Breast epithelium (tissue), 4 donors: ENCODE results near the gene ZNF580. TPM values are rescaled to one million over a fixed set of nuclear protein-coding genes. Genes with fewer than 3 reads are reported as not detected.

Experiments
- DNase-seq, 2 donors: peaks; one replicate each; pipeline ENCODE4 v3.0.0-alpha.2; 2019; ENCODE audit warnings: low spot score in 2 of 2
- H3K27ac ChIP-seq, 2 donors: fragments of 200-600 bp; sonication (generic) in 1 of 2; one replicate each; pipeline ENCODE4 v1.5.1; 2016 to 2019; ENCODE audit warnings: mild to moderate bottlenecking in 1 of 2
- H3K27me3 ChIP-seq, 2 donors: fragments of 200-600 bp; sonication (generic) in 1 of 2; one replicate each; pipeline versions ENCODE4 v1.5.1 to v1.6.0; 2017 to 2019; ENCODE audit warnings: control low read depth in 1 of 2, mild to moderate bottlenecking in 1 of 2
- H3K36me3 ChIP-seq: fragments of 200-600 bp; one replicate; pipeline ENCODE4 v1.5.1; 2019
- H3K4me1 ChIP-seq, 2 donors: fragments of 200-600 bp; sonication (generic); one replicate each; pipeline ENCODE4 v1.5.1; 2016 to 2019; ENCODE audit warnings: control low read depth in 1 of 2
- H3K4me3 ChIP-seq, 3 donors: fragments of 200-600 bp; sonication (generic); 1 replicate in 2 of 3; 2 replicates in 1 of 3; pipeline ENCODE4 v1.5.1; 2016 to 2019; ENCODE audit warnings: mild to moderate bottlenecking in 3 of 3, moderate library complexity in 2 of 3
- H3K9me3 ChIP-seq, 2 donors: fragments of 200-600 bp; sonication (generic) in 1 of 2; one replicate each; pipeline ENCODE4 v1.5.1; 2016 to 2019; ENCODE audit warnings: control low read depth in 1 of 2
- CTCF ChIP-seq, 3 donors: fragments of 450-650 bp; IDR thresholded peaks; one replicate each; pipeline ENCODE4 v1.5.1; 2016 to 2017; ENCODE audit warnings: antibody characterized with exemption in 3 of 3, mild to moderate bottlenecking in 3 of 3, moderate library complexity in 3 of 3
- POLR2A ChIP-seq: fragments of 450-650 bp; IDR thresholded peaks from one replicate; pipeline ENCODE4 v1.6.1; 2016; ENCODE audit warnings: antibody characterized with exemption, mild to moderate bottlenecking, moderate library complexity
- POLR2AphosphoS5 ChIP-seq, 3 donors: sonication (generic); formaldehyde crosslinking; IDR thresholded peaks; one replicate each; pipeline ENCODE4 v1.6.1; 2017; ENCODE audit warnings: antibody characterized with exemption in 3 of 3
- intact Hi-C: fragments of 100-400 bp; cut with DNase I; formaldehyde crosslinking; loops from one replicate; pipeline ENCODE4 v1.15.1; 2023; ENCODE audit warnings: low total_unique reads
- total RNA-seq, 3 donors: library from RNA; depleted of rRNA; stranded (reverse); fragments of >200 nt; gene quantifications; one replicate each; pipeline ENCODE4 v1.1.0, GENCODE V29; 2016

Gene ZNF580
- total RNA-seq, 3 donors from 2014 or later, result 21.0 to 24.3 (median 22.4) TPM

GRCh38 chr19:55690109-55690768, 49.4 kb downstream of the ZNF580 start:
- peaks cover 7% of the 10 kb centered on the region for H3K36me3 ChIP-seq
- no peaks in the 10 kb centered on the region for H3K9me3 ChIP-seq
- intact Hi-C loops, result no loop called here
- H3K4me3 ChIP-seq, result no peak overlapping the region
- no peak for TF ChIP-seq CTCF (IDR thresholded peaks at IDR 0.05)
- no peak for TF ChIP-seq POLR2A
- TF ChIP-seq POLR2AphosphoS5 (IDR thresholded peaks at IDR 0.05), result no peak
- H3K4me1 ChIP-seq, result no peaks in the 10 kb centered on the region
- H3K27ac ChIP-seq, result no peak overlapping the region
- peak in 1 of 2 donors; percentile 49 for DNase-seq
- H3K27me3 ChIP-seq, result no peaks in the 10 kb centered on the region

GRCh38 chr19:55690769-55691545, 50.2 kb downstream of the ZNF580 start:
- no peaks in the 10 kb centered on the region for H3K27me3 ChIP-seq
- peaks cover 7% of the 10 kb centered on the region for H3K36me3 ChIP-seq
- no peak overlapping the region for H3K27ac ChIP-seq
- intact Hi-C loops, result no loop called here
- no peaks in the 10 kb centered on the region for H3K4me1 ChIP-seq
- DNase-seq, result peak in 1 of 2 donors; percentile 31
- no peak overlapping the region for H3K4me3 ChIP-seq
- H3K9me3 ChIP-seq, result no peaks in the 10 kb centered on the region
- TF ChIP-seq POLR2AphosphoS5 (IDR thresholded peaks at IDR 0.05), result no peak
- TF ChIP-seq CTCF (IDR thresholded peaks at IDR 0.05), result no peak
- TF ChIP-seq POLR2A, result no peak

GRCh38 chr19:55691561-55692481, 51.0 kb downstream of the ZNF580 start:
- H3K27ac ChIP-seq, result no peak overlapping the region
- H3K9me3 ChIP-seq, result no peaks in the 10 kb centered on the region
- intact Hi-C loops, result no loop called here
- no peaks in the 10 kb centered on the region for H3K4me1 ChIP-seq
- peak in 1 of 2 donors; percentile 38 for DNase-seq
- H3K4me3 ChIP-seq, result no peak overlapping the region
- TF ChIP-seq POLR2AphosphoS5 (IDR thresholded peaks at IDR 0.05) (no peak), POLR2A (no peak), CTCF (IDR thresholded peaks at IDR 0.05) (no peak)
- peaks cover 7% of the 10 kb centered on the region for H3K36me3 ChIP-seq
- H3K27me3 ChIP-seq, result no peaks in the 10 kb centered on the region

GRCh38 chr19:55692681-55693081, 51.9 kb downstream of the ZNF580 start:
- Histone ChIP-seq H3K27ac (no peak overlapping the region), H3K4me1 (no peaks in the 10 kb centered on the region), H3K27me3 (no peaks in the 10 kb centered on the region), H3K36me3 (peaks cover 7% of the 10 kb centered on the region), H3K9me3 (no peaks in the 10 kb centered on the region), H3K4me3 (no peak overlapping the region)
- intact Hi-C loops, result no loop called here
- peak in 1 of 2 donors; percentile 48 for DNase-seq
- TF ChIP-seq CTCF (IDR thresholded peaks at IDR 0.05) (no peak), POLR2A (no peak), POLR2AphosphoS5 (IDR thresholded peaks at IDR 0.05) (no peak)

Other genes with a start within 250 kb of the ZNF580 start
- 1 to 10 TPM; 7.2 to 9.0 (median 8.9) TPM for gene UBE2S, start 233.2 kb upstream of the ZNF580 start, total RNA-seq
- gene SHISA7, start 197.7 kb upstream of the ZNF580 start, total RNA-seq, result under 1 TPM in 1 of 3 donors, not detected in 2; 0.29 TPM
- 10 to 100 TPM; 42.7 to 71.5 (median 57.0) TPM for gene ISOC2, start 179.4 kb upstream of the ZNF580 start, total RNA-seq
- gene C19orf85, start 176.3 kb upstream of the ZNF580 start, total RNA-seq, result not detected
- gene ZNF628, start 164.4 kb upstream of the ZNF580 start, total RNA-seq, result 1 to 10 TPM; 2.1 to 4.4 (median 4.3) TPM
- gene NAT14, start 155.8 kb upstream of the ZNF580 start, total RNA-seq, result 10 to 100 TPM in 2 of 3 donors, 1 to 10 TPM in 1; 1.9 to 11.3 (median 10.8) TPM
- gene SSC5D, start 152.6 kb upstream of the ZNF580 start, total RNA-seq, result 1 to 10 TPM; 3.6 to 7.2 (median 3.8) TPM
- gene SBK2, start 103.9 kb upstream of the ZNF580 start, total RNA-seq, result not detected
- 1 to 10 TPM in 1 of 3 donors, not detected in 2; 1.3 TPM for gene SBK3, start 95.5 kb upstream of the ZNF580 start, total RNA-seq
- gene ZNF579, start 60.2 kb upstream of the ZNF580 start, total RNA-seq, result 1 to 10 TPM; 1.6 to 2.3 (median 1.6) TPM
- gene FIZ1, start 41.5 kb upstream of the ZNF580 start, total RNA-seq, result 1 to 10 TPM; 3.7 to 7.5 (median 6.1) TPM
- 10 to 100 TPM; 22.3 to 25.6 (median 25.4) TPM for gene ZNF524, start 40.7 kb upstream of the ZNF580 start, total RNA-seq
- gene ZNF865, start 35.4 kb upstream of the ZNF580 start, total RNA-seq, result 1 to 10 TPM; 3.2 to 5.0 (median 3.9) TPM
- 1 to 10 TPM; 2.6 to 6.7 (median 4.9) TPM for gene ZNF784, start 16.4 kb upstream of the ZNF580 start, total RNA-seq
- gene ZNF581, start 2.6 kb downstream of the ZNF580 start, total RNA-seq, result 10 to 100 TPM; 10.7 to 16.8 (median 16.7) TPM
- 10 to 100 TPM in 2 of 3 donors, 1 to 10 TPM in 1; 7.9 to 10.5 (median 10.2) TPM for gene CCDC106, start 7.2 kb downstream of the ZNF580 start, total RNA-seq
- 10 to 100 TPM; 82.5 to 93.4 (median 85.3) TPM for gene U2AF2, start 14.0 kb downstream of the ZNF580 start, total RNA-seq
- 10 to 100 TPM; 22.2 to 47.2 (median 27.5) TPM for gene EPN1, start 34.2 kb downstream of the ZNF580 start, total RNA-seq
- gene NLRP9, start 97.4 kb downstream of the ZNF580 start, total RNA-seq, result not detected
- gene RFPL4A, start 118.1 kb downstream of the ZNF580 start, total RNA-seq, result not detected
- not detected for gene RFPL4AL1, start 128.1 kb downstream of the ZNF580 start, total RNA-seq
- gene NLRP11, start 191.0 kb downstream of the ZNF580 start, total RNA-seq, result under 1 TPM in 1 of 3 donors, not detected in 2; 0.33 TPM
- not detected for gene NLRP4, start 195.5 kb downstream of the ZNF580 start, total RNA-seq